B cell (primary cell): ENCODE data around the gene UGT2B28. TPM values are rescaled to one million over a fixed set of nuclear protein-coding genes. Genes with fewer than 3 reads are reported as not detected.
"Not testable (repeated sequence)": the region's sequence is repeated elsewhere in the genome, so short reads cannot be mapped to it uniquely, and the experiment has no call there.

ENCODE experiments used
- ATAC-seq: fragments of 200-7000 bp; cut with Tn5 transposase; one replicate; pipeline ENCODE4 v1.10.0; 2021; ENCODE audit warnings: low read depth, mild to moderate bottlenecking, moderate number of reproducible peaks, moderate library complexity
- CTCF ChIA-PET: fragments of 350-600 bp; sonication (Branson Sonifier 250); formaldehyde crosslinking; loops from one replicate; lab custom pipeline; 2021; ENCODE audit warnings: antibody characterized with exemption, inconsistent platforms; lab: Charles Lee
- POLR2A ChIA-PET: fragments of 350-600 bp; sonication (Branson Sonifier 250); formaldehyde crosslinking; loops from one replicate; lab custom pipeline; 2021; ENCODE audit warnings: antibody characterized with exemption; lab: Charles Lee
- DNase-seq: peaks from one replicate; pipeline ENCODE4 v3.0.0; 2013
- H2AFZ ChIP-seq: 2 replicates; pipeline ENCODE4 v1.6.1; 2012; ENCODE audit warnings: mild to moderate bottlenecking, low read depth, low read length; ENCODE audit not compliant: insufficient read depth, poor library complexity, severe bottlenecking
- H3K27ac ChIP-seq, 2 donors: 1 replicate in 1 of 2; 2 replicates in 1 of 2; pipeline ENCODE4 v1.5.1; 2012 to 2013; ENCODE audit warnings: low read length in 2 of 2, mild to moderate bottlenecking in 2 of 2, moderate library complexity in 1 of 2
- H3K27me3 ChIP-seq, 4 experiments: fragments of 200-600 bp in 1 of 4; sonication (generic) in 1 of 4; replicated peaks in 1 of 4; 1 replicate in 2 of 4; 2 replicates in 2 of 4; pipeline versions ENCODE4 v1.6.1 to v1.7.0; 2013 to 2016; ENCODE audit warnings: low read length in 3 of 4, mild to moderate bottlenecking in 2 of 4, mixed read lengths in 1 of 4, moderate library complexity in 1 of 4; ENCODE audit not compliant: insufficient read depth in 4 of 4, control insufficient read depth in 3 of 4; ENCODE audit errors: control extremely low read depth in 1 of 4
- H3K36me3 ChIP-seq, 2 experiments: replicated peaks in 1 of 2; 1 replicate in 1 of 2; 2 replicates in 1 of 2; pipeline versions ENCODE4 v1.6.1 to v1.7.1; 2013; ENCODE audit warnings: low read length in 1 of 2; ENCODE audit not compliant: insufficient read depth in 2 of 2, control insufficient read depth in 1 of 2; ENCODE audit errors: control extremely low read depth in 1 of 2, extremely low read depth in 1 of 2
- H3K4me1 ChIP-seq, 2 donors: fragments of 200-600 bp in 1 of 2; sonication (generic) in 1 of 2; 1 replicate in 1 of 2; 2 replicates in 1 of 2; pipeline versions ENCODE4 v1.5.1 to v1.6.1; 2013 to 2017; ENCODE audit warnings: low read length in 2 of 2; ENCODE audit not compliant: control insufficient read depth in 2 of 2, insufficient read depth in 2 of 2
- H3K4me2 ChIP-seq: replicated peaks from 2 replicates; pipeline ENCODE3; 2012; ENCODE audit warnings: mild to moderate bottlenecking, low read depth, low read length; ENCODE audit not compliant: poor library complexity, severe bottlenecking
- H3K4me3 ChIP-seq, 5 experiments: fragments of 200-600 bp in 1 of 5; sonication (generic) in 1 of 5; 1 replicate in 3 of 5; 2 replicates in 2 of 5; pipeline versions ENCODE4 v1.5.1 to v1.7.0; 2011 to 2016; ENCODE audit warnings: low read length in 4 of 5, mild to moderate bottlenecking in 4 of 5, low read depth in 2 of 5, control low read depth in 1 of 5, moderate library complexity in 1 of 5; ENCODE audit not compliant: insufficient read depth in 1 of 5; ENCODE audit errors: control extremely low read depth in 1 of 5, extremely low read depth in 1 of 5
- H3K79me2 ChIP-seq: fragments of 200-600 bp; sonication (generic); one replicate; pipeline ENCODE4 v1.6.0; 2016; ENCODE audit warnings: low read length; ENCODE audit not compliant: control insufficient read depth, insufficient read depth
- H3K9ac ChIP-seq: fragments of 200-600 bp; sonication (generic); 2 replicates; pipeline ENCODE4 v1.6.1; 2017; ENCODE audit warnings: mild to moderate bottlenecking, low read length, moderate library complexity
- H3K9me3 ChIP-seq, 3 donors: one replicate each; pipeline versions ENCODE4 v1.6.1 to v1.7.1; 2013; ENCODE audit warnings: low read length in 2 of 3; ENCODE audit not compliant: control insufficient read depth in 2 of 3, insufficient read depth in 1 of 3; ENCODE audit errors: control extremely low read depth in 1 of 3
- H4K20me1 ChIP-seq: 2 replicates; pipeline ENCODE4 v1.6.0; 2012; ENCODE audit warnings: mild to moderate bottlenecking, low read length; ENCODE audit not compliant: insufficient read depth, control insufficient read depth, poor library complexity, severe bottlenecking
- H3K27ac Mint-ChIP-seq: one replicate; pipeline ENCODE4 v1.8.0; 2021; ENCODE audit warnings: mixed read lengths
- H3K27me3 Mint-ChIP-seq: one replicate; pipeline ENCODE4 v1.8.0; 2021; ENCODE audit warnings: mixed read lengths
- H3K4me1 Mint-ChIP-seq: one replicate; pipeline ENCODE4 v1.8.0; 2021; ENCODE audit warnings: mixed read lengths
- H3K4me3 Mint-ChIP-seq: one replicate; pipeline ENCODE4 v1.8.0; 2021; ENCODE audit warnings: mixed read lengths
- H3K9me3 Mint-ChIP-seq: one replicate; pipeline ENCODE4 v1.8.0; 2022; ENCODE audit warnings: mixed read lengths; ENCODE audit not compliant: insufficient read depth
- WGBS: methylation state at CpG from one replicate; pipeline ENCODE4 v1.1.5; 2013; ENCODE audit warnings: missing lambda C conversion rate; ENCODE audit not compliant: insufficient coverage; 5-methylcytosine and 5-hydroxymethylcytosine counted together
- intact Hi-C: fragments of 100-400 bp; cut with micrococcal nuclease; formaldehyde crosslinking; loops from one replicate; pipeline ENCODE4 v1.10.0; 2022
- polyA plus RNA-seq: library from polyadenylated mRNA; depleted of rRNA; stranded (reverse); fragments of >200 nt; gene quantifications from 2 replicates; pipeline ENCODE4 v1.2.3, GENCODE V29; 2012
- total RNA-seq, 2 donors: library from RNA; stranded (reverse); fragments of 120-200 nt in 1 of 2; gene quantifications; 1 replicate in 1 of 2; 2 replicates in 1 of 2; pipeline versions ENCODE4 v1.2.3 to v1.2.4, GENCODE V29; 2013 to 2022

Gene UGT2B28
- total and polyA plus RNA-seq, 2 donors (not counting 1 experiment from before 2014, with no cell fraction given) = not detected

DNA sequence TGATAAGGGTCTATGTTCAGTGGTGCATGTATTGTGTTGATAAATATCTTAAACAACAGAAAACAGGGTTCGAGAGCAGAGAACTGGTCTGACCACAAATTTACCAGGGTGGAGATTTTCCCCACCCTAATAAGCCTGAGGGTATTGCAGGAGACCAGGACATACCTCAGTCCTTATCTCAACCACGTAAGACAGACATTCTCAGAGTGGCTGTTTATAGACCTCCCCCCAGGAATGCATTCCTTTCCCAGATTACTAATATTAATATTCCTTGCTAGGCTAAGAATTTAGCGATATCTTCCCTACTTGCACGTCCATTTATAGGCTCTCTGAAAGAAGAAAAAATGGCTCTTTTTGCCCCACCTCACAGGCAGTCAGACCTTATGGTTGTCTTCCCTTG lies 16.1 kb downstream of the UGT2B28 start:
- H4K20me1 ChIP-seq, H3K4me3 ChIP-seq, H3K4me1 Mint-ChIP-seq, H3K9me3 ChIP-seq, H3K4me1 ChIP-seq, H3K9me3 Mint-ChIP-seq, H3K9ac ChIP-seq, intact Hi-C loops, CTCF ChIA-PET, DNase-seq, ATAC-seq, H3K27me3 Mint-ChIP-seq, H3K4me3 Mint-ChIP-seq, H3K4me2 ChIP-seq, H3K27ac Mint-ChIP-seq, POLR2A ChIA-PET, H3K79me2 ChIP-seq, H3K27me3 ChIP-seq, H3K27ac ChIP-seq, H2AFZ ChIP-seq, H3K36me3 ChIP-seq: not testable (repeated sequence)
- WGBS = 80% methylated on average over 2 of the region's 4 CpGs

- H3K27ac Mint-ChIP-seq, ATAC-seq, intact Hi-C loops, H3K27me3 Mint-ChIP-seq, H3K4me1 Mint-ChIP-seq, H3K4me3 ChIP-seq, H3K4me2 ChIP-seq, H3K4me3 Mint-ChIP-seq, H4K20me1 ChIP-seq, DNase-seq, H3K4me1 ChIP-seq, H2AFZ ChIP-seq, H3K36me3 ChIP-seq, CTCF ChIA-PET, H3K9me3 Mint-ChIP-seq, H3K27ac ChIP-seq, POLR2A ChIA-PET, H3K27me3 ChIP-seq, H3K79me2 ChIP-seq, H3K9me3 ChIP-seq, H3K9ac ChIP-seq: not testable (repeated sequence)
- 89% methylated on average over 4 of the region's 5 CpGs for WGBS
These were observed 28.3 kb downstream of the UGT2B28 start for GRCh38 chr4:69308426-69309033.

GRCh38 chr4:69309549-69310076 lies 29.3 kb downstream of the UGT2B28 start:
- H3K36me3 ChIP-seq, H2AFZ ChIP-seq, DNase-seq, POLR2A ChIA-PET, H3K79me2 ChIP-seq, H3K4me2 ChIP-seq, H3K27ac ChIP-seq, H3K27ac Mint-ChIP-seq, H3K4me1 ChIP-seq, CTCF ChIA-PET, H3K9me3 ChIP-seq, intact Hi-C loops, H3K4me3 ChIP-seq, ATAC-seq, H3K27me3 ChIP-seq, H3K27me3 Mint-ChIP-seq, H4K20me1 ChIP-seq, H3K9ac ChIP-seq, H3K9me3 Mint-ChIP-seq, H3K4me1 Mint-ChIP-seq, H3K4me3 Mint-ChIP-seq: not testable (repeated sequence)
- 0% methylated on average over 1 of the region's 5 CpGs for WGBS

DNA sequence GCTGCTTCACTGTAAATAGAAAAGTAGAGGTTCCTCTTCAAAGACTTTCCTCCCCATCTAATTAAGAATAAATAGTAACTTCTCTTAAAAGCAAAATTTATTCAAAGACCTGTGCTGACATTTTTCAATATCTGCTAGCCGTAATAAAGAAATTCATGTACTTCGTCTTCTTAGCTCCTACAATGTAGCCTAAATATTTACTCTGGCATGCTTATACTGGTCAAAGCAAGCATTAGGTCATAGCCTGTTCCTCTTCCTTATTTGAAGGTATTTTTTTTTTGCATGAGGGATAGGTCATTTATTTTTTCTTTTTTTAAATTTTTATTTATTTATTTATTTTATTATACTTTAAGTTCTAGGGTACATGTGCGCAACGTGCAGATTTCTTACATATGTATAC lies 30.0 kb downstream of the UGT2B28 start:
- H3K4me3 ChIP-seq, H3K36me3 ChIP-seq, H3K9me3 Mint-ChIP-seq, H3K4me2 ChIP-seq, DNase-seq, H3K27me3 Mint-ChIP-seq, H3K27ac ChIP-seq, H3K9ac ChIP-seq, H3K4me1 ChIP-seq, H3K4me1 Mint-ChIP-seq, ATAC-seq, H3K79me2 ChIP-seq, H2AFZ ChIP-seq, H3K27me3 ChIP-seq, H4K20me1 ChIP-seq, H3K4me3 Mint-ChIP-seq, H3K9me3 ChIP-seq, POLR2A ChIA-PET, CTCF ChIA-PET, H3K27ac Mint-ChIP-seq, intact Hi-C loops: not testable (repeated sequence)
- 100% methylated on average over 2 of the region's 4 CpGs for WGBS
